ENCODE data around the gene RIMBP2.

RIMBP2 gene

GRCh38 chr12:130530429-130530828 is 185.7 kb downstream of the RIMBP2 start:
- no peak overlapping the region for H3K4me3 ChIP-seq (ENCODE audit: low read depth, low read length)
- TF ChIP-seq CTCF (IDR thresholded peaks at IDR 0.05; ENCODE audit: low read depth, low read length) (no peak), MYC (IDR thresholded peaks at IDR 0.05; ENCODE audit: low read depth, low read length) (no peak), MAX (IDR thresholded peaks at IDR 0.05; ENCODE audit: low read depth, low read length) (no peak), POLR2A (IDR thresholded peaks at IDR 0.05; ENCODE audit: extremely low read depth, insufficient read length) (no peak)
- no peak for DNase-seq (ENCODE audit: low read depth)

- TF ChIP-seq CTCF (IDR thresholded peaks at IDR 0.05; ENCODE audit: low read depth, low read length), result no peak
- no peak for TF ChIP-seq POLR2A (IDR thresholded peaks at IDR 0.05; ENCODE audit: extremely low read depth, insufficient read length)
- DNase-seq (ENCODE audit: low read depth), result no peak
- H3K4me3 ChIP-seq (ENCODE audit: low read depth, low read length), result no peak overlapping the region
These were observed 186.3 kb downstream of the RIMBP2 start for GRCh38 chr12:130529781-130530180.

DNA sequence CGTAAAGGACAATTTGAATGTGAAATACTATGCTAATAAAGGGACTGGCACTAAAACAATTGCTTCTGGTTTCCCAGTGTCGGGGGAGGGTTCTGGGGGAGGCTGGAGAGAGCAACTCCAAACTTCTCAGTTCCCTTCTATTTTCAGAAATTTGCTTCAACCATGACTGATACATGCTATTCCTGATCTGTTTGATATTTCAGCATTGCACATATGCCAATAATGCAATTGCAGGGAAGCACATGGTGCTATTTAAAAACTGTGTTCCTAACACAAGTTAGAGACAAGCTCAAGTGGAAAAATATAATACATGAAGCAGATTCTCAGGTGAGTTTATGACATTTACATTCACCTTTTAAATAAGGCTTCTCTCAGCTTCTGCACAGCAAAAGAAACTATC is 188.9 kb downstream of the RIMBP2 start:
- H3K4me3 ChIP-seq (ENCODE audit: low read depth, low read length), result no peak overlapping the region
- TF ChIP-seq POLR2A (IDR thresholded peaks at IDR 0.05; ENCODE audit: extremely low read depth, insufficient read length) (no peak), MAX (IDR thresholded peaks at IDR 0.05; ENCODE audit: low read depth, low read length) (no peak), CTCF (IDR thresholded peaks at IDR 0.05; ENCODE audit: low read depth, low read length) (no peak), MYC (IDR thresholded peaks at IDR 0.05; ENCODE audit: low read depth, low read length) (no peak)
- no peak for DNase-seq (ENCODE audit: low read depth)

- TF ChIP-seq POLR2A (IDR thresholded peaks at IDR 0.05; ENCODE audit: extremely low read depth, insufficient read length) (no peak), MAX (IDR thresholded peaks at IDR 0.05; ENCODE audit: low read depth, low read length) (no peak), CTCF (IDR thresholded peaks at IDR 0.05; ENCODE audit: low read depth, low read length) (no peak), MYC (IDR thresholded peaks at IDR 0.05; ENCODE audit: low read depth, low read length) (no peak)
- H3K4me3 ChIP-seq (ENCODE audit: low read depth, low read length), result no peak overlapping the region
- DNase-seq (ENCODE audit: low read depth), result peak; percentile 29
These were observed 189.3 kb downstream of the RIMBP2 start for GRCh38 chr12:130526813-130527212.

DNA sequence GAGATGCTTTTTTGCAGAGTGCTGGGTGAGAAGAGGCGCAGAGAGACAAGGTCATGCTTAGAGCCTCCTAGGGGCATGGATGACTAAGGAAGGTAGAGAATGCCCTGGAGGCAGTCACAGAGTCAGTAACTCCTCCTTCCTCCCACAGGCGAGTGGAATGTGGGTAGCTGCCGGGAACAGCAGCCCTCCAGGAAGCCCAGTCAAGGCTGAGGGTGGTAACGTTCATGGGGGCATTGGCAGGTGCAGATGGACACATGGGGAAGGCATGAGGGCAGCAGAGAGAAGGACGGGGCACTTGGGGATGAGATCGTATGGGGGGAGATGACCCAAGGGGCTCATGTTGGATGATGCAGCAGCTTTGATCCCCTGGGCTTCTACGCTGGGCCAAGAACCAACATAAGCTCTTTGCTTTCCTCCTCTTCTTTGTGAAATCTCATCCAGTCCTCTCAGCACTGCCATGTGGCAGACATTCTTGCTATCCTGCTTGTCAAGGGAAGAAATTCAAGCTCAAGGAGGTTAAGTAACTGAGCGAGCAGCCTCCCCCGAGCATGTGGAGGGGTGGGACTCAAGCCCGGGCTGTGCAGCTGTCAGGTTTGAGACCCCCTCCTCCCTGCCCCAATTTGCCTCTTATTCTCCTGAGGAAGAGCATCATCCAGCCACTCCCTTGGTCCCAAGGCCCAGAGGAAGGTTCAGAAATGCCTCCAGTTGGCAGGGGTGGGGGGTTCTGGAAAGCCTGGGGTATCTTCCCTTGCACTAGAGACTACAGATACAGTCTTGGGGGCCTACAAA is 190.5 kb downstream of the RIMBP2 start:
- H3K4me3 ChIP-seq (ENCODE audit: low read depth, low read length), result no peak overlapping the region
- TF ChIP-seq MAX (IDR thresholded peaks at IDR 0.05; ENCODE audit: low read depth, low read length) (no peak), CTCF (IDR thresholded peaks at IDR 0.05; ENCODE audit: low read depth, low read length) (no peak), POLR2A (IDR thresholded peaks at IDR 0.05; ENCODE audit: extremely low read depth, insufficient read length) (no peak)
- no peak for DNase-seq (ENCODE audit: low read depth)

GRCh38 chr12:130524759-130525158 is 191.3 kb downstream of the RIMBP2 start:
- TF ChIP-seq CTCF (IDR thresholded peaks at IDR 0.05; ENCODE audit: low read depth, low read length) (no peak), MAX (IDR thresholded peaks at IDR 0.05; ENCODE audit: low read depth, low read length) (no peak), MYC (IDR thresholded peaks at IDR 0.05; ENCODE audit: low read depth, low read length) (no peak), POLR2A (IDR thresholded peaks at IDR 0.05; ENCODE audit: extremely low read depth, insufficient read length) (no peak)
- H3K4me3 ChIP-seq (ENCODE audit: low read depth, low read length), result no peak overlapping the region
- no peak for DNase-seq (ENCODE audit: low read depth)
